Measurements from ENCODE around the gene IL17F. TPM values are rescaled to one million over a fixed set of nuclear protein-coding genes. Genes with fewer than 3 reads are reported as not detected.

IL17F gene
- total RNA-seq: not detected in 2 replicates

DNA sequence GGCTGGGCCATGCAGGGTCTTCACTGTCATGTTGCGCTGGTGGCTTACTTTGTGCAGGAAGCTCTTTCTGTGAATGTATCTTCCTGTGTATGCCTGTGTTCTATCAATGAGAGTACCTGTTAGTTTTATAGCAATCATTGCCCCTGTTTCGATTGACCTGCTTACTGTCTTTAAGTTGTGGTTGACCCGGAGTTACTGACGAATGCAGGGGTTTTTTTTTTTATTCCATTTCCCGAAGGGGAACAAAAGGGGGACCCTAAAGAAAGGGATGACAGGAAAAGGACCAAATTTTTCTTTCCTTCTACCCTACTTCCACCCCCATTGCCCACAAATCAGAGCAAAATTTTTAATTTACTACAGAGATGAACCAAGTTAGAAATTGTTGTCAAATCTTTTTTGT is at the start of gene IL17F:
Gene IL17F, minus strand, starts transcription at position 101 of the 400 bp plus-strand sequence. Its CDS starts 71 bp downstream, at position 30.
- H3K27ac Mint-ChIP-seq: no peak within 1 kb of the TSS
- H3K36me3 Mint-ChIP-seq (ENCODE audit: low read depth): no peaks in the 10 kb centered on the region
- peaks cover 56% of the 10 kb centered on the region for H3K27me3 Mint-ChIP-seq (ENCODE audit: low read depth)

DNA sequence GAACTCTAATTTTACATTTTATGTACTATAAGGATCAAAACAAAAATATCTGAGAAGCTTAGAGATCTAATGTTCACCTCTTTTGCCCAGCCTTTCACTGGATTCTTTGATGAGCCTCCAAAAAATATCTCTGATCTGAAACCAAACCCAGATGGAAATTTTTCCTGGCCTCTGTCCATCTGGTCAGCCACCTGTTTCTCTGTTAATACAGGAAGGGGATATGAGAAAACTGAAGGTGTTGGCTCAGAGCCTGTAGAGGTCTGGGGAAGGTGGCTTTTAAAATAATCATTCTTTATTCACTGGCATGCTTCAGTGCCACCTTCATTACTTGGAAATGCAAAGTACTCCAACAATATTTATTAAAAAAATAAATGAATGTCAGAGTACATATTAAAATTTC is 48.8 kb upstream of the IL17F start:
- no peak for DNase-seq (ENCODE audit: low spot score)
- Mint-ChIP-seq H3K27me3 (ENCODE audit: low read depth) (no peaks in the 10 kb centered on the region), H3K9me3 (peaks cover 11% of the 10 kb centered on the region), H3K36me3 (ENCODE audit: low read depth) (peaks cover 9% of the 10 kb centered on the region), H3K27ac (no peak overlapping the region), H3K4me3 (ENCODE audit: low read depth) (no peak overlapping the region), H3K4me1 (ENCODE audit: low read depth) (peaks cover 17% of the 10 kb centered on the region)
- intact Hi-C loops (cut with micrococcal nuclease): no loop called here

More for the DNA sequence above, at the start of gene IL17F:
- Mint-ChIP-seq H3K4me3 (ENCODE audit: low read depth) (no peak within 1 kb of the TSS), H3K9me3 (no peaks in the 10 kb centered on the region), H3K4me1 (ENCODE audit: low read depth) (no peaks in the 10 kb centered on the region)
- no peak for DNase-seq (ENCODE audit: low spot score)
- intact Hi-C loops (cut with micrococcal nuclease): no loop called here

DNA sequence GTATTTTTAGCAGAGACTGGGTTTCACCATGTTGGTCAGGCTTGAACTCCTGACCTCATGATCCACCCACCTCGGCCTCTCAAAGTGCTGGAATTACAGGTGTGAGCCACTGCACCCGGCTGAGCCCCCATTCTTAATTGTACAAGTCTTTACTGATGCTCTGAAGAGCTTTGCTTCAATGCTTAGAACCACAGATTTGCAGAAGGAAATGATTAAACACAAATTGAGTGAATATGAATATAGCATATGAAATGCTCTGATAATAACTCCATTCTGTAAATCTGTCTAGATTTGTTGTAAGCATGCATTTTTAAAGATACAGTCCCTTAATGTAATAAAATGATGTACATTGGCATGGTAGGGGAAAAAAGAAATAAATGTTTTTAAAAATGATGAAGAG is 44.5 kb upstream of the IL17F start:
- Mint-ChIP-seq H3K27ac (no peak overlapping the region), H3K36me3 (ENCODE audit: low read depth) (peaks cover 3% of the 10 kb centered on the region), H3K4me1 (ENCODE audit: low read depth) (peaks cover 17% of the 10 kb centered on the region), H3K9me3 (no peaks in the 10 kb centered on the region), H3K4me3 (ENCODE audit: low read depth) (no peak overlapping the region), H3K27me3 (ENCODE audit: low read depth) (no peaks in the 10 kb centered on the region)
- intact Hi-C loops (cut with micrococcal nuclease): no loop called here
- no peak for DNase-seq (ENCODE audit: low spot score)

DNA sequence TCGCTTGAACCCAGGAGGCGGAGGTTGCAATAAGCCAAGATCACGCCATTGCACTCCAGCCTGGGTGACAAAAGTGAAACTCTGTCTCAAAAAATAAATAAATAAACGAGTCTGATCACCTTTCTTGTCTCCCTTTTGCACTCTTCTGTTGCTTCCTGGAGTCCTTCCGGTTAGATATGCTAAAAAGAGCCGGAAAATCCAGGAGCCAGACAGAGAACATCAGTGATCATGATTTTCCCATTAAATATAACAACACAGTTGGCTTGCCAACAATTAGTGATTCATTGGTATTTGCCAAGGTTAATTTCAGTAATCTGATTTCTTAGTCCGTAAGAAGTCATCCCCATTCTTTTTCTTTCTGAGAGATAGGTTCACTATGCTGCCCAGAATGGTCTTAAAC is 43.9 kb upstream of the IL17F start:
- Mint-ChIP-seq H3K27ac (no peak overlapping the region), H3K9me3 (no peaks in the 10 kb centered on the region), H3K4me1 (ENCODE audit: low read depth) (peaks cover 20% of the 10 kb centered on the region), H3K36me3 (ENCODE audit: low read depth) (peaks cover 7% of the 10 kb centered on the region), H3K4me3 (ENCODE audit: low read depth) (no peak overlapping the region), H3K27me3 (ENCODE audit: low read depth) (no peaks in the 10 kb centered on the region)
- no peak for DNase-seq (ENCODE audit: low spot score)
- intact Hi-C loops (cut with micrococcal nuclease): no loop called here

DNA sequence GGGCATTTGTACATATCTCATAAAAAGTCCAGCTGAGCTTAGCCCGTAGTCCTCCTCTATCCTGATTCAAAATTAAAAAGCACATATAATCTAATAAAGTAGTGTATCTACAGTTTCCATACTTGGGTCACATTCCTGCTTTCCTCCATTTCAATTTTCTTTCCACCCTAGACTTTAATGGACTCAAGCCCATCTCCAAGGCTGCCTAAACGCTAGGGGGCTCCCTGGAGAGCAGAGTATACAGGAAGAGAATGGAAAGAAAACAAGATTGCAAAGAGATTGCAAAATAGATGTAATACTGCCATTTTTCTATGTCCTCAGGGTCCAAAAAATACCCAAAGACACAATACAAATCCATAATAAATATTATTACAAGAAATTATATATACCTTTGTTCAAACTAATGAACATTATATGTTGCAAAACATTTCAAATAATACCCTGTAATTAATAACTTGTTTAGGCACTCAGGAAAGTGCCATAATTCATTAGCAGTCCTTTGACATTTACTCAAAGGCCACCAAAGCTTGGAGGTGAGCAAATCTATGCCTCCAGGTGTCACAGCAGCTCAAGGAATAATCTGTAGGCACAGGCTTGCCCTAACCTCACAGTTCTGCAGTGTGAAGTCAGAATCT is 42.6 kb upstream of the IL17F start:
- peaks cover 18% of the 10 kb centered on the region for H3K36me3 Mint-ChIP-seq (ENCODE audit: low read depth)
- H3K27me3 Mint-ChIP-seq (ENCODE audit: low read depth): no peaks in the 10 kb centered on the region
- H3K4me3 Mint-ChIP-seq (ENCODE audit: low read depth): no peak overlapping the region
- no peaks in the 10 kb centered on the region for H3K9me3 Mint-ChIP-seq
- H3K4me1 Mint-ChIP-seq (ENCODE audit: low read depth): peaks cover 31% of the 10 kb centered on the region
- peak overlapping the region; percentile 29 for H3K27ac Mint-ChIP-seq
- intact Hi-C loops (cut with micrococcal nuclease): loop anchor here (1.0 kb wide), 1 partner anchor 9 kb away; no protein-coding TSS in a partner anchor
- peak; percentile 28 for DNase-seq (ENCODE audit: low spot score)

DNA sequence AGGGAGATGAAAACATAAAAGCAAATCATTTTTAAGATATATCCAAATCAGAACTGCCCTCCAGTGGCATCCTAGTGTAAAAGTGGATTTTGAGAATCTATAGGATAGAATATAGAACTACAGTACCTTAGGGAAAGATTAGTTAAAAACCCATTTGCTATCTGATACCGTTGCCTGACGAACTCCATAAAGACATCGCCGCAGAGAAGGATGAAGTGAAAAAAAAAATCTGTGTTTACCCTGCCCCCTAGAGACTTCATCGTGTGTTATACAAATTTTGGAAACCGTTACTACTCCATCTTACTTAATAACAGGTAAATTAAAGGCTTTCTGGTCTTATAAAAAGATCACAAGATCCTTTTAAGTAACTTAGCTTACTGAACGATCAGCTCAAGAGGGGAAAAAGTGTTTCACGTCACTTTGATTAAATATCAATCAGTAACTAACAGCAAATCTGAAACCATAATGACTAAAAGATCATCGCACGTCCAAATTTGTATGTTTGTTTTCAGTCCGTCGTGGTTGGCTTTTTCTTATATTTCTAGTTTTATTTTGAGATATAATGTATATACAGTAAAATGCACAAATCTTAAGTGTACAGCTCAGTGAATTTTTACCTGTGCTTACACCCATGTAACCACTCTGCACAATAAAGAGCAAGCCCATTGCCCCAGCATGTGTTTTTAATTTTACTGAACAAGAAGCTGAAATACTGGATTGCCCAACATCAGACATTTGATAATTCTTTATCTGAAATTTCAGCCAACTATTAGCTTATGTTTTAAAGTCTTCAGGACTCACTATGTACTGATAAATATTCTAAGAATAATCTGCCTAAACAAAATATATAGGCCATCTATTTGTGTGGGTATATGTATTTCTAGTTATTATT is 41.1 kb upstream of the IL17F start:
- no peaks in the 10 kb centered on the region for H3K27me3 Mint-ChIP-seq (ENCODE audit: low read depth)
- peaks cover 33% of the 10 kb centered on the region for H3K36me3 Mint-ChIP-seq (ENCODE audit: low read depth)
- H3K4me3 Mint-ChIP-seq (ENCODE audit: low read depth): no peak overlapping the region
- peaks cover 37% of the 10 kb centered on the region for H3K4me1 Mint-ChIP-seq (ENCODE audit: low read depth)
- no peak overlapping the region for H3K27ac Mint-ChIP-seq
- intact Hi-C loops (cut with micrococcal nuclease): loop anchor here (1.0 to 2.0 kb wide), 4 partner anchors 20 to 378 kb away; no protein-coding TSS in a partner anchor
- no peak for DNase-seq (ENCODE audit: low spot score)
- H3K9me3 Mint-ChIP-seq: no peaks in the 10 kb centered on the region

DNA sequence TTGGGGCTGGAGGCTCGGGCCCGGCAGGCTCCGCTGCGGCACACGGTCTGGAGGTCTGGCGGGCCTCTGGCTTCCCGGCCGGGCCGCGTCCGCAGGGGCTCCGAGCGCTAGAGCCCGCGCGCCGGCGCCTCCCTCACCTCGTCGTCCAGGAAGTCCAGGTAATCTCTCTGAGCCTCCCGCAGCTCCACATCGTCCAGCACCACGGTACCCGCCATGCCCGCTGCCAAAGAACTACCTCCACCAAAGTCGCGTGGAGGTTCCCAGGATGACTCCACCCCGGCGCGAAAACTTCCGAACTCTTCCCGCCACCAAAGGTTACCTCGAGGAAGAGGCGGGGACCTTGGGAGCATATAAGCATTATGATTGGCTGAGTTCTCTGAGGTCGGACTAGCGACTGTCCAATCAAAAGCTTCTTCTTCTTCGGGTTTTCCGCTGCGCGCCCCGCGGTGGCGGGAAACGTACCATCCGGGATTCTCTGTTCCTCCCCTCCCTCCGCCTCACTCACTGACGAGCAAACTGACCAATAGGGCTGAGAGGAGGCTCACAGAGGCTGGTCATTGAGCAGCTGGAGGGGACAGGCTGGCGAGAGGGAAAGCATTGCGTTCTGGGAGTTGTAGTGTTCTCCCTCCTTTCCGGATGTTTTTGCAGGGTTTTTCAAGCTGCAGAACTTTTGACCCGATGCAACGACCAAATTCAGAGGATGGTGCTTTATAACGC is 40.3 kb upstream of the IL17F start, which contains the start of gene MCM3:
Gene MCM3, minus strand, starts transcription at position 283 of the 717 bp plus-strand sequence. Its CDS starts 68 bp downstream, at position 215.
- Mint-ChIP-seq H3K27ac (no peak within 1 kb of the TSS), H3K27me3 (ENCODE audit: low read depth) (no peaks in the 10 kb centered on the region), H3K4me1 (ENCODE audit: low read depth) (peaks cover 44% of the 10 kb centered on the region), H3K4me3 (ENCODE audit: low read depth) (no peak within 1 kb of the TSS), H3K9me3 (no peaks in the 10 kb centered on the region), H3K36me3 (ENCODE audit: low read depth) (peaks cover 40% of the 10 kb centered on the region)
- peak; percentile 98 for DNase-seq (ENCODE audit: low spot score)
- intact Hi-C loops (cut with micrococcal nuclease): loop anchor here (1.0 to 5.0 kb wide), 10 partner anchors 20 to 698 kb away; partner anchors contain the start of genes PAQR8 and TRAM2

DNA sequence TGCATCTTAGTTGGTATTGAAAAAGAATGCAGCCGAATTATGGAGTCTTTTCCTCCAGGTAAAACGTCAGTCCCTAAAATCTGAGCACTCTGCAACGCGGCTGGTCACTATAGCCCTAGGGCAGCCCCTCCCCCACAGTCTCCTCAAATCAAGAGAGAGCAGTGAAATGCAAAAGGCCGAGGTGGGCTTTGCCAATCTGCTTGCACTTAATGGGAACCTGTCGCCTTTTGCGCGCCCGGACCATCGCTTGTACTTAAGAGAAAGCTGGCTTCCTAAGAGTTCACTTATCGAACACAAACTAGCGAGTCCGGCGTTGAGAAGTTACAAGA is 39.8 kb upstream of the IL17F start:
- H3K27ac Mint-ChIP-seq: no peak overlapping the region
- intact Hi-C loops (cut with micrococcal nuclease): loop anchor here (1.0 to 5.0 kb wide), 7 partner anchors 19 to 698 kb away; partner anchors contain the start of genes PAQR8 and TRAM2

DNA sequence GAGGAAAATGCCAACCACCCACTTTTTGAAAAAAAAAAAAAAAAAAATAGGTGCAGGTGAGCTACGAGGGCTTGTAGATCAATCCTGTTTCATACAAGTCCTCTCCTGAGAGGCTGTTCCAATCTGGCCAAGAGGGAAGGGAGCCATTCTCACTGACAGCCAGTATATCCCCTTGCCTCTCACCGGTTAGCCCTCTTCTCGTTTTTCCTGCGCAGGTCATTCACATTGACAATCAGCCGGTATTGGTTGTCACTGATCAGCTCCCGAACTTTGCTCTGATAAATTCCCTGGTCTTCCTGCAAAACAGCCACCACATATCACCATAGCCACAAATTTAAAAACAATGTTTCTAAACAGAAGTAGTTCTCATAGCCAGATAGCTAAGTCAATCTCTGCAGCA is 38.8 kb upstream of the IL17F start:
- no peaks in the 10 kb centered on the region for H3K27me3 Mint-ChIP-seq (ENCODE audit: low read depth)
- H3K9me3 Mint-ChIP-seq: no peaks in the 10 kb centered on the region
- DNase-seq (ENCODE audit: low spot score): no peak
- no peak overlapping the region for H3K27ac Mint-ChIP-seq
- peaks cover 48% of the 10 kb centered on the region for H3K4me1 Mint-ChIP-seq (ENCODE audit: low read depth)
- intact Hi-C loops (cut with micrococcal nuclease): loop anchor here (5.0 kb wide), 2 partner anchors 294 to 699 kb away; partner anchors contain the start of gene TRAM2
- H3K4me3 Mint-ChIP-seq (ENCODE audit: low read depth): no peak overlapping the region
- H3K36me3 Mint-ChIP-seq (ENCODE audit: low read depth): peaks cover 54% of the 10 kb centered on the region

More for the DNA sequence above, 39.8 kb upstream of the IL17F start:
- Mint-ChIP-seq H3K36me3 (ENCODE audit: low read depth) (peaks cover 44% of the 10 kb centered on the region), H3K4me3 (ENCODE audit: low read depth) (no peak overlapping the region), H3K9me3 (no peaks in the 10 kb centered on the region), H3K4me1 (ENCODE audit: low read depth) (peaks cover 46% of the 10 kb centered on the region), H3K27me3 (ENCODE audit: low read depth) (no peaks in the 10 kb centered on the region)
- DNase-seq (ENCODE audit: low spot score): no peak

DNA sequence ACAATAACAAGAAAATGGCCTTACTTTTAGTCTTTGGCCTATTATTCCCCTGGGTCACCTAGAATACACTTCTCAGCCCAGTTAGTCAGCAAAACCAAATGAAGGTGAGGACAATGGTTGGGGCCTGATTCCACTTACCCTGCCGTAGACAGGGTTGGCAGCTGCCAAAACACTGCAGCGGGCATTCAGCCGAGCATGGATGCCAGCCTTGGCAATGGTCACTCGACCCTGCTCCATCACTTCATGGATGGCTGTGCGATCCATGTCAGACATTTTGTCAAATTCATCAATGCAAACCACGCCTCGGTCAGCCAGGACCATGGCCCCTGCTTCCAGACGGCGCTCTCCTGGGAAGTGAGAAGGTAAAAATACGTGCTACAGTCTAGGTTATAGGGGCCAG is 31.8 kb upstream of the IL17F start:
- no peaks in the 10 kb centered on the region for H3K9me3 Mint-ChIP-seq
- H3K36me3 Mint-ChIP-seq (ENCODE audit: low read depth): peaks cover 88% of the 10 kb centered on the region
- H3K4me3 Mint-ChIP-seq (ENCODE audit: low read depth): no peak overlapping the region
- H3K27ac Mint-ChIP-seq: no peak overlapping the region
- intact Hi-C loops (cut with micrococcal nuclease): no loop called here
- no peaks in the 10 kb centered on the region for H3K27me3 Mint-ChIP-seq (ENCODE audit: low read depth)
- H3K4me1 Mint-ChIP-seq (ENCODE audit: low read depth): peaks cover 18% of the 10 kb centered on the region
- DNase-seq (ENCODE audit: low spot score): no peak

DNA sequence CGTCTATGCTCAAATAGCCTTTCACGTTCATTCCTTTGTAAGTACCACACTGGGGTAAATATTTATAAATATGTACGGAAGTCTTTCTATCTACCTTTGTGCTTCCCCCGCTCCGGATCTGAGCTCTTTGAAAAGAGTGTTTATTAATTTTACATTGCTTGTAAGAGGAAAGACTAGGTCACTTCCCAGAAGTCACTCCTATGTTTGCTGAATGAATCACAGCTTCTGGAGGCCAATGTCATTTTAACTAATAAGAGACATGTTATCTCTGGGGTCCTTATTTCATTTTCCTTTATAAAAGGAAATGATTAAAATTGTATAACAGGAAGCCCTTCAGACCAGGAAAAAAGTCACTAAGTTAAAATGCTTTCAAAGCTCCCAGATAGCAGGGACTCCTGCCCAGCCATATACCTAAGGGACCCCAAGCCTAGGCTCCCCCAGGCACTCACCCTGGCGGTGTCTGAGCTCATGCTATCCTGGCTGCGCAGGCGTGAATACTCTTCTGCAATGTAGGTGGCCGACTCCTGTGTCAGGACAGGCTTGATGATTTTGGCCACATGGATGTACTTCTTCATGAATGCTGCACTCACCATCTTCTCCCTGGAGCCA is 27.7 kb upstream of the IL17F start:
- Mint-ChIP-seq H3K27me3 (ENCODE audit: low read depth) (no peaks in the 10 kb centered on the region), H3K4me3 (ENCODE audit: low read depth) (no peak overlapping the region), H3K4me1 (ENCODE audit: low read depth) (peaks cover 2% of the 10 kb centered on the region), H3K9me3 (no peaks in the 10 kb centered on the region), H3K36me3 (ENCODE audit: low read depth) (peaks cover 90% of the 10 kb centered on the region), H3K27ac (peak overlapping the region; percentile 25)
- intact Hi-C loops (cut with micrococcal nuclease): no loop called here
- DNase-seq (ENCODE audit: low spot score): no peak
